SH-SY5Y (cell line): ENCODE measurements around the gene GAS2.

Experiments
- GATA2 ChIP-seq: IDR thresholded peaks from 2 replicates; pipeline ENCODE4 v1.6.1; 2011; ENCODE audit warnings: mild to moderate bottlenecking, low read depth, low read length
- GATA3 ChIP-seq: IDR thresholded peaks from 2 replicates; pipeline ENCODE4 v1.6.1; 2011; ENCODE audit warnings: low read depth, mild to moderate bottlenecking, low read length, moderate library complexity

DNA sequence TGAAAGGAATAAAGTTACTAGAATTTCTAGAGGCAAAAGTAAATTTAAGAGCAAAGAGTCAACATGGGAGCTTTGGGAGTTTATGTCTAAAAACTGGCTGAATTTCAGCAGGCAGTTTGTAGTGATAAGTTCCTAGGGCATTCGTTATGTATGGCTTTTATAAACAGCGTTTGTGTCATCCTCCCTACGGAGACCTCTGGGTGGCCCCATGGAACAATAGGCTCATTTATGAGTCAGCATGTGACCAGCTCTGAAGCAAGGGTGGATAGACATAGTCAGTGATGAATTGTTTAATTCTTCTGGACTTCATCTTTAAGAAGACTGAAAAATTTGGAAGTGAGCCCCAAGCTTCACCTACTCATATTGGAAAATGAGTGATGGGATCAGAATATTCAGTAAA lies 126.1 kb downstream of the GAS2 start:
- TF ChIP-seq GATA2 (no peak), GATA3 (no peak)
